Kasumi-1 (cell line): ENCODE results near the gene AS3MT.
"Not testable (repeated sequence)": the region's sequence is repeated elsewhere in the genome, so short reads cannot be mapped to it uniquely, and the experiment has no call there.

Experiments used
- DNase-seq, 2 experiments: peaks; one replicate each; lab custom pipeline; 2025; lab: John Stamatoyannopoulos, UW

The AS3MT gene

DNA sequence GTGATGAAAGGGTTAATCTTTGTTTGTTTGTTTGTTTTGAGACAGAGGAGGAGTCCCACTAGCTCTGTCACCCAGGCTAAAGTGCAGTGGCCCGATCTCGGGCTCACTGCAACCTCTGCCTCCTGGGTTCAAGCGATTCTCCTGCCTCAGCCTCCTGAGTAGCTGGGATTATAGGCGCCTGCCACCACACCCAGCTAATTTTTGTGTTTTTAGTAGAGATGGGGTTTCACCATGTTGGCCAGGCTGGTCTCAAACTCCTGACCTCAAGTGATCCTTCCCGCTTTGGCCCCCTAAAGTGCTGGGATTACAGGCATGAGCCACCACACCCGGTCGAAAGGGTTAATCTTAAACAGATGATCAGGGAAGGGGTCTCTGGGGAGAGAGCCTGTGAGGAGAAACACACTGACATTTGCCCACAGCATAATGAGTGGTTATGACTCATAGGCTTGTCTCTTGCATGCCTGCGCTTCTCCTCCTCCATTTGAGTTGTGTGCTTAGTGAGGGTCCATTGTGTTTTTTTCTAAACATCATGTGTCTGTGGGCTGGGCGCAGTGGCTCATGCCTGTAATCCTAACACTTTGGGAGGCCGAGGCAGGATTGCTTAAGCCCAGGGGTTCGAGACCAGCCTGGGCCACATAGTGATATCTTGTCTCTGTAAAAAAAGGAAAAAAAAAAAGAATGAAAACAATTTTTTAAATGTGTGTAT lies 13.4 kb upstream of the AS3MT start:
- DNase-seq = not testable (repeated sequence)

DNA sequence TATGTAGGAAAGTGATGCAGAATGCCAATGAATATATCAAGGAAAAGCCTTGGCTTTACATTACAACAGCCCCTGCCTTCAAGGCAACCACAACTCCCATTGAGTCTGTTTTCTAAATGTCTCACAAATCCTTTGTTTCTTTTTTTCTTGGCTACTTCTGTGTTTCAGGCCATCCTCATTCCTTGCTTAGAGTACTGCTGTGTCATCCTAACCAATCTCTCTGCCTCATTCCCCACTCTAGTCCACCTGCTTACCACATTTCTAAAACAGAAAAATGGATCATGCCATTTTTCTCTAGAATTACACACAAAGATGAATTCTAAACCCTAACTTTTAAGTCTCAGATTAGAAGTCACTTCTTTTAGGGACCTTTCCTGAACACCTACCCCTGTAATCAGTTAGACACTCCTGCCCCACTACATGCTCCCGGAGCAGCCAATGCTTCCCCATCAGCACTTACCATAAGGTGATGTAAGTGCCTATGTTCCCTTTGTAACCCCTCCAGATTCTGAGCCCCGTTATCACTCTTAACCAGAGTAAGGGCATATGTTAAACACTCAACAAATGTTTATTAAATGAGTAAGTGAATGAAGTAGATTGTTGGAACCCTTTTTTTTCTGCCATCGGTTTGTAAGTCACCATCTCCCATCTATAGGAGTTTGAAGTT lies 12.4 kb upstream of the AS3MT start:
- no peak for DNase-seq

DNA sequence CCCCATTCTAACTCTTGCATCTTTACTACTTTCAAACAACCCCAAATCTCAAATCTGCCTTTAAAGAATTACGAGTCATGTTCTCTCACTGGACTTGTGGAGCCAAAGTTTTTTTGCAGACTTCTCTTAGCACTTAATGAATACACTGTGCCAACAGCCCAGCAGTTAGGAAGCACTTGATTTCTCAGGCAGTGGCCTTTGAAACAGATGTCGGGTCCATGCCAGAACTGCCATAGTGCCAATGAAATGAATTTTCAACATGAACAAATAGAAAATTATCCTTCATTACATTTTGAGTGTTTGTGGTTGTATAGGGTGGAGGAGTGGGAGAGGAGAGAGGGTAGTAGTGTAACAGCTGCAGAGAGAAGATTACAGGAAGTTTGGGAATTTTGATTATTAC lies 9.4 kb upstream of the AS3MT start:
- DNase-seq = no peak

DNA sequence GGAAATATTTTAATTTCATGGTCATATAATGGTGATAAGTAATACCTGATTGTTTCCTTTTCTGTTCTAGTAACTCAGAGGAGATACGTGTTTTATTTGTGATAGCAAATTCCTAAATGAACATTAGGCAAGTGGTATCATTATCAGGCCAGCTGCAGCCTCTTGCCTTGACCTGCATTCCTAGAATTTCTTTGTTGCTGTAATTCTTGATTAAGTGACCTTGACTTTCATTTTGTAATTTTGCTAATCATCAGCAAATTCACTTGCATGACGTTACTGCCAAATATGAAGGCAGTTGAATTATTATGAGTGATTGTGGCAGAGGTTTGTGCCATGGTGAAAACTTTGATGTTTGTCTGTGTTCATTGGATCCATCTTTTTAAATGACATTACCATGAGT lies 5.6 kb upstream of the AS3MT start:
- DNase-seq = no peak

DNA sequence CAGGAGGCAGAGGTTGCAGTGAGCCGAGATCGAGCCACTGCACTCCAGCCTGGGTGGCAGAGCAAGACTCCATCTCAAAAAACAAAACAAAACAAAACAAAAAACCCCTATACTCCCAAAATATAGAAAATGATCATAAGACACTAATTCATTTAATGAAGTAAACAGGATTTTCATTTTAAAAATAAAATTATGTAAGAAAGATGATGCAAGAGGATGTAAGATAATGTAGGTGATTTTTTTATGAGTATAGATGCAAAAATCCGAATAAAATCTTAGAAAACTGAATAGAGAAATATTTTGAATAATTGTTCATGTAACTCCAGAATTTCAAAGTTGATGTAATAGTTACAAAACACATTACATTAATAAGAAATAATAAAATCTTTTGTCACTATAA lies 3.6 kb upstream of the AS3MT start:
- no peak for DNase-seq

DNA sequence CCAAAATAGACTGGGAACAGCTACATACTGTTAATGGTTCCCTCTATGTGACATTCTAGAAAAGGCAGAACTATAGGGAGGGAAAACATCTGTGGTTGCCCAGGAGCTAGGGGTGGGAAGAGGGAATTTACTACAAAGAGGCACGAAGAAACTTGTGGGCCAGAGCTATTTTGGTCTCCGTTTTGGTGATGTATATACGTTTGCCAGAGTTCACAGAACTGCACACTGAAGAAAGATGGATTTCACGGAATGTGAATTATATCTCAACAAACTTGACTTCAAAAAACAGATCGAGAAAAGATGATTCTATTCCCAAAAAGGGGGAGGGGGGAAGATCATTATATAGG lies 386 bp upstream of the AS3MT start:
- DNase-seq = no peak

DNA sequence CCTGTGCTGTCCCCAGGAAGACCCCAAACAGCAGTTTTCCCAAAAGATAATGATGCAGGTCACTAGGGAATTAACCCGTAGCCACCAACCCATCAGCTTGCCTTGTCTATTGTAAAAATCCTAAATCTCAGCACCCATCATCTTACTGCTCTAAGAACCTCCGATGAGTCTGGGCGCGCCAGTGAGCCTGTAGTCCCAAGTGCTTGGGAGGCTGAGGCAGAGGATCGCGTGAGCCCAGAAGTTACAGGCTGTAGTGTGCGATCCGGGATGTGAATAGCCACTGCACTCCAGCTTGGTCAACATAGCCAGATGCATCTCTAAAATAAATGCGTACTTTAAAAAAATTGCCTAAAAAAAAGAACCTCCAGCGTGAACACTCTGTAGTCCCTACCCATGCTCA lies 951 bp downstream of the AS3MT start:
- DNase-seq = no peak

DNA sequence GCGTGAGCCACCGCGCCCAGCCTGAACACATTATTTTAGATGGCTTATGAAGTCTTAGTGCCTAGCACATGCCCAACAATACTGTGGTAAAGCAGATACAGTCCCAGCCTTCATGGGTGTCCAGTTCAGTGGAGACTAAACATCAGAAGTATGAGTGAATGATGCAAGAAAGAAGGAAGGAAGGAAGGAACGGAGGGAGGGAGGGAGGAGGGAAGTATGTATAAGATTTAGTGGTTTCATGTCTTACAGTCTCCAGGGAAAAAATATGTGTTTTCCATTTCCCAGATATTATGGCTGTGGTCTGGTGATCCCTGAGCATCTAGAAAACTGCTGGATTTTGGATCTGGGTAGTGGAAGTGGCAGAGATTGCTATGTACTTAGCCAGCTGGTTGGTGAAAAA lies 2.9 kb downstream of the AS3MT start:
- DNase-seq = no peak

DNA sequence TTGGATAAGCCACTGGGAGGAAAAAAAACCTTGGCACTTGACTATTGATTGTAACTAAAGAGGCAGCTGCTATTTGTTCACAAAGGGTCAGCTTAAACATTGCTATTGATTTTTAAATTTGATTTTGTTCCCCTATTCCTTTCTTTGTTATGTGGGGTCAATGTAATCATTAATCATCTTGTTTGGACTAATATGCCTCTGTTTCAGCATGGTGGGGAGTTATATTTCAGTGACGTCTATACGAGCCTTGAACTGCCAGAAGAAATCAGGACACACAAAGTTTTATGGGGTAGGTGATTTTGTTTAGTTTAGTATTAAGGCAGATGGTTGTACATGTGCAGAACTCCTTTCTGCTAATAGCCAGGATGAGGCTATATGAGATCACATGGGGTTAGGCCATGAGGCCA lies 7.5 kb downstream of the AS3MT start:
- DNase-seq = no peak

DNA sequence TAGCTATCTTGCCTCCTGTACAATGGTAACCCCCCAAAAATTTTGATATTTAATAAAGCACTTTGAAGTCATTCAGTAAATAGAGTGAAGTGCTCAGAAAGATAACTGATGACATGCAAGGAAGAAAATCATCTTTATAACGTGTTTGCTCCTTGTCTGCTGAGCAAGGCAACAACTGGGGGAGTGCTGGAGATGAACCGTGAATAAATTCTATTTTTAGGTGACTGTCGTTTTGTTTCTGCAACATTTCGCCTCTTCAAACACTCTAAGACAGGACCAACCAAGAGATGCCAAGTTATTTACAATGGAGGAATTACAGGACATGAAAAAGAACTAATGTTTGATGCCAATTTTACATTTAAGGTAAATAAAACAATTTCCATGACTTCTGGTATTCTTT lies 9.4 kb downstream of the AS3MT start:
- DNase-seq = no peak

DNA sequence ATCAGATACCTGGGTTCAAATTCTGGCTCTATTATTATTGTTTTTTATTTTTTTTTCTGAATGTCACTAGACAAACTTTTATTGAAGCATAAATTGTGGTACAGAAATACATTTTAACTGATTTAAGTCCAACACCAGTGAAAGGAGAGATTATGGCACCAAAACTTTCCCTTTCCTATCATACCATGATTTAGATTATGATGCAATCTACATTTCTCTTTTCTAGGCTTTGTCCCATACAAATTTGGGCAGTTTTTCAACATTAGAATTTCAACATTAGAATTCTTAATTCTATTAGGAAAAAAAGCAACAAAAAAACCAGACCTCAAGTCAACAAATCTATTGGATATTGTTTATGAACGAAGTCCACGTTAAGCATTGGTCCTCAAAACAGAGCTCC lies 11.0 kb downstream of the AS3MT start:
- no peak for DNase-seq

DNA sequence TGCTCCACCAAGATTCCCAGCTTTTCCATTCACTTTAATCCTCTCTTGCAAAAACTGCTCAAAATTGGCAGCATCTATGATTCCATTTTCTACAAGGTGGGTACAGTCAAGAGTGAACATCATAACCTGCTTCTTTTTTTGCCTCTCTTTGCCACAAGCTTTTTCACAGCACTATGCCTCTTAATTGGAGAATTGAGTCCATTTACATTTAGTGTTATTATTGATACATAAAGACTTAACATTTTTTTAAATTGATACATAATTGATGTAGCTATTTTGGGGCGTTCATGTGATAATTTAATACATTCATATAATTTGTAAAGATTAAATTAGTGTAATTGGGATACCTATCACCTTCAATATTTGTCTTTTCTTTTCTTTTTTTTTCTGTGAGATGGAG lies 18.8 kb downstream of the AS3MT start:
- DNase-seq = no peak

DNA sequence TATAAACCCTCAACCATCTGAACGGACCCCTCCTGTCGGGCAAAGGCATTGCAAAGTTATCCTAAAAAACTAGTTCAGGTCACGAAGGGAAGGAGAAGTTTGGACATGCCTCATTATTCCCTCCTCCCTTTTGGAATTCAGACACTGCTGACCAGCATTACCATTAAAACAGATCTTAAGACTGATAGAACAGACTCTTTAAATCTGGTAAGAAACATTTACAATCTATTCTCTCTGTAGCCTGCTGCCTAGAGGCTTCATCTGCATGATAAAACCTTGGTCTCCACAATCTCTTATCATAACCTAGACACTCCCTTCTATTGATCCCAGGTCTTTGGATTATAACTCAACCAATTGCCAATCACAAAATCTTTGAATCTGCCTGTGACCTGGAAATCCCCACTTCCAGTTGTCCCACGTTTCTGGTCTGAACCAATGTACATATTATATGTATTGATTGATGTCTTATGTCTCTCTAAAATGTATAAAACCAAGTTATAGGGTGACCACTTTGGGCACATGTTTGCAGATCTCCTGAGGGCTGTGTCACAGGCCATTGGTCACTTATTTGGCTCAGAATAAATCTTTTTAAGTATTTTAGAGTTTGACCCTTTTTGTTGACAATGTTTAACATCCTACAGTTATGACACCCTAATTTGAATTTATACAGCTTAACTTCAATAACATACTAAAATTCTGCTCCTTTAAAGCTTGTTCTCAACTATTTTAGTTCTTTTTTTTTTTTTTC lies 25.4 kb downstream of the AS3MT start:
- no peak for DNase-seq

DNA sequence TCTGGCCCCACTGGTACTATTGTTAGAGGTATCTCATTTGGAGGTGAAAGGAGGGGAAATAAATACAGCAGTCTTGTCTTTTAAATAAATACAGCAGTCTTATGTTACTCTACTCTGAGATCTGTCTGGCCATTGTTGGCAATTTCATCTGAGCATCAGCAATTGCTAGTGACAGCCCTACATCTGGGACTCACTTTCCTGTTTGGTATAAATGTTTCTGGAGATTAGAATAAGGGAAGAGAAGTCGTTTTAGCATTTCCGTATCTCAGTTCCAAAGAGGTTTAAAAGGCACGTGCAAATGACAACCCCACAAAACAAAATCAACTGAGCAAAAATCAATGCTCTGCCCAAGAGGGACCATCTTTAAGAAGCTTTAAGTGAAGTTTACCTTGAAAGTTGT lies 30.7 kb downstream of the AS3MT start:
- DNase-seq = no peak

DNA sequence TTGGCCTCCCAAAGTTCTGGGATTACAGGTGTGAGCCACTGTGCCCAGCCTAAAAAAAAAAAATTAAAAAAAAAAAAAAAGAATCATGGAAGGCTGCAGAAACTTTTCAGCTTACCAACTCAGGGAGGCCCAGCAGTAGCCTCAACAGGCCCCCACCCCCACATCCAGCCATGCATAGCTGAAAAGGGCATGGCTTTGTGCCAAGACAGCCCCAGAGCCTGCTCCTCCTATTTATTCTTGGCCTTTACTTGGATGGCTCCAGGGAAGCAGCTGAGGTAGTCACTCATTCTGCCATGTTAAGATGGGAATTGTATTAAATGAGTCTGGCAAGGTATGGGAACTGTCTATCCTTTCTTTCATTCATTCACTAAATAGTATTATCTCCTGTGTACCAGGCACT lies 35.1 kb downstream of the AS3MT start:
- DNase-seq = no peak

DNA sequence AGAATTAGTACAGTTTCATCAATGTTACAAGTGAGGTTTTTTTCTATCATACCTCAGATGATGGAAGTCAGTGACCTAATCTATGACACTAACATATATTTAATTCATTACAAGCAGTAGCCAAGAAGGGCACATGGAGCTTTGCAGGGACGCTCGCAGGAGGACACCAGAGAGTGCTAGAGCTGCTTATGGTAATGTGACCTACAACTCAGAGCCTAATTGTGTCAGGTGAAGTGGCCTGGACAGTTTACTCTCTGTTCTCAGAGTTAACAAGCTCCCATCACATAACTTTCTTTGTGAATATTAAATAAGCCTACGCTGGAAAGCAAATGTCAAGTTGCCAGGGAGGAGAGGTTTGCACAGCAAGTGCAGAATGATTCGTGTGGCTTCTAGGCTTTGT lies 37.2 kb downstream of the AS3MT start:
- no peak for DNase-seq

DNA sequence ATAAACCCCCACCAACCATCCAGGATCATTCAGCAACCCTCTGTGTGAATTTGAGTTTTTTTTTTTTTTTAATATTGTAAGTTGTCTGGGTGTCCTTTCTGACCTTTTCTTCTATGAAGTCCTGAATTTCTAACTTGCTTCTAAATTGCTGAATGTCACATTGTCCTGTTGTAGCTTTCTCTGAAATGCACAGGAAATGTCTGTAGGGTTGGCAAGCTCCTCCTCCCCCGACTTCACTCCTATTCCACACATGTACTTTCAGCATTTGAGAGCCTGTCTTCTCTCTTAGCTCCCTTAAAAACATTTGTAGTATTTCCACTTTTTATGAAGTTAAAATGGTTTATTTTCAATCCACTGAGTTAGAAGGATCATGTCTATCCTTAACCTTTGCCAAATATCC lies 45.5 kb downstream of the AS3MT start:
- DNase-seq = peak; percentile 62 to 64

DNA sequence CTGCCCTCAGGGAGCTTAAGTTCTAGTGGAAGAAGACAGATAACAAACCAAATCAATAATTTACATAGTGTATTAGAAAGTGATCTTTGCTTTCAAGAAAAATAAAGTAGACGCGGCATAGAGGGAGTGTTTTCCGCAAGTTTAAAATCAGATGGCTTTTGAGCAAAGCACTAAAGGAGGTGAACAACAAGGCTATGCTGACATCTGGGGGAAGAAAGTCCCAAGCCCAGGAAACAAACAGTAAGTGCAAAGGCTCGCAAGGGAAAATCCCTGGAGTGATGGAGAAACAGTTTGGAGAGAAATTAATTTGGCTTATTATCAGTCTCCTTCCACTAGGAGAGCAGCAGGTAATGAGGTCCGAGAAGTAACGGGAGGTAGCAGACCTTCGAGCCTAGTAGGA lies 46.9 kb downstream of the AS3MT start:
- no peak for DNase-seq

DNA sequence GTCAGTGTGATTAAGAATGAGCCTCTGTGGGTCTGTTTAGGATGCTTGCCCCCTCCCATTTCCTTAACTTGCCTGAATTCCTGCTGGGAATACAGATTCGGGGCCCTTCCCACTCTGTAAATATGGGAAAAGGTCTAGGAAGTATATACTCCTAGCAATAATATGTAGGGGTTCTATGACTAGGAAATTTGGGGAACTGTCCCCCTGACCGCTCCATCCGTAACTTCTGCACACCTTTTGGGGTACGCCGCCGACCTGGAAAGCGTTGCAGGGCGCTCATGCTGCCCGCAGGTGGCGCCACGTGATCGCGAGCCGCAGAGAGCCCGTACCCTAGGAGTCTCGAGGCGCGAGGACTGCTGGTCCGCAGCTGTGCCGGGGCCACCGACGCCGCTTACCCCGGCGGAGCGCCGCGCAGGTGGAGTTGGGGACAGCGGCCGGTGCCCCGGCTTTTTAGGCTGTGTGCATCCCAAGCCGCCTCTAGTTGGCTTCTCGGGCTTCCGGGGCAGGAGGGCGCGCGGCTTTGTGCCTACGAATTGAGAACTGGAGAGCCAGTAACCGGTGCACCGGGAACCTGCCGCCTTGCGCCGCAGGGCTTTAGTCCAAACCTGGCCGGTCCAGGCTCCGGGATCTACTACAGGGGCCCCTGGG lies 48.2 kb downstream of the AS3MT start:
- peak; percentile 86 to 89 for DNase-seq

DNA sequence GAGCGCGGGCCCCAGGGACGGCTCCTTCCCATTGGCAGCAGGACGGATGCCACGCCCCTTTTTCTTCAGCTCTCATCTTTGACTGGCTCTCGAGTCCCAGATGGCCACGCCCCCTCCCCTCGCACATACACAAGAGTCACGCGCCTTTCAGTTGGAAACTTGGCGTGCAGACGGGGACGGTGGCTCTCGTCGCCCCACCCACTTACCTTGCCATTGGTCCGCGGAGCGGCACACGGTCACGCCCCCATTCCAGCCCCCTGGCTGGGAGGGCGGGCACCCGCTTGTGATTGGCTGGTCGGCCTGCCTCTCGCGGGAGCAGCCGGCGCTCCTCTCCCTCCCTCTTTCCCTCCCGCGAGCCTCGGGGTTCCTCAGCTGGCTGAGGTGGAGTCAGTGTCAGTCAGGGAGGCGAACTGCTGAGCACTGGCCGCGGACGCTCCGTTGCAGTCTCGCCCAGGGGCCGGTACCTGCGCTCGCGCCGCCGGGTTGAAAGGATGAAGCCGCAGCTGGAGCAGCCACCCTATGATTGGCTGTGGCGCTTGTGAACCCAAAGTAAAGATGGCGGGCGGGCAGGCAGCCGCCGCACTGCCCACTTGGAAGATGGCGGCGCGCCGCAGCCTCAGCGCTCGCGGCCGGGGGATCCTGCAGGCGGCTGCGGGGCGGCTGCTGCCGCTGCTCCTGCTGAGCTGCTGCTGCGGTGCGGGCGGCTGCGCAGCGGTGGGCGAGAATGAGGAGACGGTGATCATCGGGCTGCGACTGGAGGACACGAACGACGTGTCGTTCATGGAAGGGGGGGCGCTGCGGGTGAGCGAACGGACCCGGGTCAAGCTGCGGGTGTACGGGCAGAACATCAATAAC lies 48.9 kb downstream of the AS3MT start, which contains the start of gene CNNM2:
TSS of gene CNNM2 (plus strand) at position 333 of the 855 bp plus-strand sequence. CDS start at position 520, 187 bp downstream.
- DNase-seq = peak; percentile 100

DNA sequence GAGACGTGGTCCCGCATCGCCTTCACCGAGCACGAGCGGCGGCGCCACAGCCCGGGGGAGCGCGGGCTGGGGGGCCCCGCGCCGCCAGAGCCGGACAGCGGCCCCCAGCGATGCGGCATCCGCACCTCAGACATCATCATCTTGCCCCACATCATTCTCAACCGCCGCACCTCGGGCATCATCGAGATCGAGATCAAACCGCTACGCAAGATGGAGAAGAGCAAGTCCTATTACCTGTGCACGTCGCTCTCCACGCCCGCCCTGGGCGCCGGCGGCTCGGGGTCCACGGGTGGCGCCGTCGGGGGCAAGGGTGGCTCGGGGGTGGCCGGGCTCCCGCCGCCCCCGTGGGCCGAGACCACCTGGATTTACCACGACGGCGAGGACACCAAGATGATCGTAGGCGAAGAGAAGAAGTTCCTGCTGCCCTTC lies 49.6 kb downstream of the AS3MT start:
- DNase-seq = no peak
